ENCODE measurements around the gene RPH3AL.

Gene RPH3AL

GRCh38 chr17:337022-337420 lies 15.6 kb downstream of the RPH3AL start:
- in situ Hi-C loops (cut with MboI; ENCODE audit: low sequenced_read_pairs) = no loop called here

DNA sequence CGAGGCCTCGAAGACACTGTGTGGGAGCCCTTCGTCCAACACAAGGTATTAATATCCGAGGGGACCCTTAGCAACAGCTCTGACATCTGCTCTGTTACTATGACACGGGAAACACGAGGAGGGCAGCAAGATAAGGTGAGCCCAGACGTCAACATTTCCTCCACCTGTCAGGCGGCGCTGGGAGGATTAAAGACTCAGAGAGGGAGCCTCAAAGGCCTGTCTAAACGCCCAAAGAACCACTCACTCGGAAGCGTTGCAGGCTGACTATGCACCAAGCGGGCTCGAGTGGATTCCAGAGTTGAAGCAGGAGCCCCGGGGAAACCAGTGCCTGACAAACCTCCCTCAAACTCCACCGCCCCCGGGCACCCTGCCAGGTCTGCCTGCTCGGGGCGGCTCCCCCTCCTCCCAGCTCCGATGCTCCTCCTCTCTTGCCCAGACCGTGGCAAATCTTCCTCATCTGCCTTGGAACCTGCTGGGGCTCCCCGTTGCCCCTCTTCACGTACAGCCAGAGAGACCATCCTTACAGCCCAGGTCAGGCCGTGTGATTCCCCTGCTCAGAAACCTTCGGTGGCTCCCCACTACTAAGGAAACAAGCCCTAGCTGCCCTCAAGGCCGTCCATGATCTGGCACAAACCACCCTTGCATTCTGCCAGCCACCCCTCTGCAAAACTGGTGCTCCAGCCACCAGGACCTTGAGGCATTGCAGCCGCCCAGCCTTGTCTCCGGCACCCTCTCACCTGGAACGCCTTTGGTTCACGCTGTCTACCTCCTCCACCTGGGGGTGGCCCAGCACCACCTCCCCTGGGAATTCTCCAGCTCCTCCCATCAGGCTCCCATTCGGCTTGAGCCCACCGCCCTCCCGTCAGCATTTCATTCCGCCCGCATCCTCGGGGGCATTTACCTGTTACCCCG lies 16.2 kb downstream of the RPH3AL start:
- in situ Hi-C loops (cut with MboI; ENCODE audit: low sequenced_read_pairs) = no loop called here

- in situ Hi-C loops (cut with MboI; ENCODE audit: low sequenced_read_pairs) = no loop called here
Observed at GRCh38 chr17:335691-336090, 16.9 kb downstream of the RPH3AL start.

DNA sequence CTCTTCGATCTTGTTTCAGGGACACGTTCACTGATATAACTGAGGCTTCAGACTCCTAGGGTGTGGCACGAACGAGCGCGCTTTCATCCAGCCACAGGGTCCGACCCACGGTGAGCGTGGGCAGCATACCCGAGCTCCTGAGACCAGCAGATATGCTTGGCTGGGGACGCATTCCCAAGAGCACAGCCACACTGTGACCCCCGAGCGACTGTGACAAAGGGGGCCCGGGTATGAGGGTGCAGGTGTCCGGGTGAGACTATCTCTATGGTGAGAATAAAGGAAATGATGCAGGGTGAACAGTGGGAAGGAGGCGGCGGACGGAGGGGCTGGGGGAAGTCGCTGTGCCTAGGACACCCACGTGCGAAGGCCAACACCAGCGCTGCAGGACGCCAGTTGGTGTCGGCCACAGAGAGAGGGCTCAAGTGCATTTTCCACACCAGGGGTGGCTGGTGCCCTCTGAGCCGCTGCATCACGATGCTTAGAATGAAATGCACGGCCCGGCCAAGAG lies 17.6 kb downstream of the RPH3AL start:
- in situ Hi-C loops (cut with MboI; ENCODE audit: low sequenced_read_pairs) = no loop called here

DNA sequence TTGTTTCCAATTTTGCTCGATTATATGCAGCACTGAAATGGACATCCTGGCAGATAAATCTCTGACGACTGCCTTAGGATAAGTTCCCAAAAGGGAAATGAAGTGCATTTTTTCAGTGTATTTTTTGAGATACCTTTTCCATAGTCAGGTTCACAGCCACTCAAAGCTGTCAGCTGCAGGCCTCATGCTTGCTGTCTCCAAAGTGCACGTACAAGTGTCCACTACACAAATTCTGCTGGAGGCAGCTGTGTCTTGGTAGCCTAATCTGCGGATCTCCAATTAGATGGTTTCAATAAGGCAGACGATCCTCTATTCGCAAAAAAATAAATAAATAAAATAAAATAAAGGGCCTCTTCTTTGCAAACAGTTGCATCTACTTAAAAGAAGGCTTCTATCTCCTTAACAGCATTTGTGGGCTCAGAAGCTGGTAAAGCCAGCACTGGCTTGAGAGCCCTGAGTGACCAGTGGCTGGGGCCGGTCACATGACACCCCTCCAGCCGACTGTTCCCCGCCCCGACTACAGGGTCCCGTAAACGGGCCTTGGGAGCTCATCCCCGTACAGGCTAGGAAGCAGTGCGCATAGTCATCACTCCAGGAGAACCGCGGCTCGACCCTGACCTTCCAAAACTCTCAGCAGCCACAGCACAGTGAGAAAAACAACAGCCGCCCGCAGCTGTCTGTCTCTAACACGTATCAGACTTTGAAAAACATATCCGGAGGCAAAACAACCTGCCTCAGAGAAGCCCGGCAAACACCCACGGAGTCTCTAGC lies 18.8 kb downstream of the RPH3AL start:
- in situ Hi-C loops (cut with MboI; ENCODE audit: low sequenced_read_pairs) = no loop called here

DNA sequence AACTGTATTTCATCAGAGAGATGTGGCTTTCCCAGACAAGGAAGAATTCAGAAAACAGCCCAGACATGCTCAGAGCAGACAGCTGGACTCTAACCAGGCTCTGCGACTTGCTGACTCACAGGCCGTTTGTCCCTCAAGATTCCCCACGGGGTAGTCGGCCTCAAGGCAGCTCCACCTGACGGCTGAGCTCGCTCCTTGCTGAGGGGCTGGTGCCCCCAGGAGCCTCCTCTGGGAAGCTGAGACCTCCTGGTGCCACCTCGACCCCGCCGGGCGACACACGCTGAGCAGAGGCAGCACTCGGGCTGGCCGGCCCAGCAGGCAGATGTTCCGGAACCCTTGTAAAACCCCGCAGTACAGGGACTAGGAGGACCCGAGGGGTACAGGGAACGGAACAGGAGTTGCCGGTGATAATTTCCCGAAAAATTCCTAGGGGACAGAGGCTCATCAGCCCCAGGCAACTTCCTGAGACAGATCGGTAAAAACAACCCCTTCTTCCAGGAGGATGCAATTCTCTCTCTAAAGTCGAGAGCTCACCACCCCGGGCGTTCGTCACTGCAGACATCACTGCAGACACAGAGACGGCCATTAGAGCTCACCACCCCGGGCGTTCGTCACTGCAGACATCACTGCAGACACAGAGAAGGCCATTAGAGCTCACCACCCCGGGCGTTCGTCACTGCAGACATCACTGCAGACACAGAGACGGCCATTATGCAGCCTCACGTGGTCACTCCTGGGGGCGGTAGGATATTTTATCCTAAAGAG lies 19.9 kb downstream of the RPH3AL start:
- in situ Hi-C loops (cut with MboI; ENCODE audit: low sequenced_read_pairs) = no loop called here

GRCh38 chr17:332023-332422 lies 20.6 kb downstream of the RPH3AL start:
- in situ Hi-C loops (cut with MboI; ENCODE audit: low sequenced_read_pairs) = no loop called here

DNA sequence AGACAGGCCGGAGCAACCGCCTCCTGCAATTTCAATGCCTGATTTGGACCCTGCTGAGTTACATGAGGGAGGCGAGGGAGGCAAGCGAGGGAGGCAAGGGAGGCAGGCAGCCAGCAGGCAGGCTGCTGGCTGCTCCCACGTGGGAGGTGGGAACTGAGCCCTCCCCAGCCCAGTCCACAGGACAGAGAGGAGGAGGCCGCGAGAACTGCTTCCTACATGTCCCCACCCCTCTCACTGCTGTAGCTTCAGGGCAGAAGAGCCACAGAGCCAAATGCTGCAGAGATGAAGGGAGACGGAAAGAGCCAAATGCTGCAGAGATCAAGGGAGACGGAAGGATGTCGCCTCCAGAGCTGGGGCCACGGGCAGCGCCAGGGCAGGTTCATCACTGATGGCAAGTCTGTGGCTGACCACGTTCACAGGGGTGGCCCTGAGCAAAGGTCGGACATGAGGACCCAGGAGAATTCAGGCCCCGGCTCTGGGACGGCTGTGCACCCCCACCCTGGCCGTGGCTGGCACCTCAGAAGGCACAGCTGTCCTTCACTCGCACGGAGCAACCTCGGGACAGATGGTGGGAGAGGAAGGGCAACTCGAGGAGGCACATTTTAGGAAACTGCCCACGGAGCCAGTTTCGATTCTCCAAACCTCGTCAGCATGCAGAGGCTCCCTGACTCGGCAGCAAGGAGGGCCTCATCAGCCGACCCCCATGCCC lies 21.5 kb downstream of the RPH3AL start:
- in situ Hi-C loops (cut with MboI; ENCODE audit: low sequenced_read_pairs) = no loop called here

DNA sequence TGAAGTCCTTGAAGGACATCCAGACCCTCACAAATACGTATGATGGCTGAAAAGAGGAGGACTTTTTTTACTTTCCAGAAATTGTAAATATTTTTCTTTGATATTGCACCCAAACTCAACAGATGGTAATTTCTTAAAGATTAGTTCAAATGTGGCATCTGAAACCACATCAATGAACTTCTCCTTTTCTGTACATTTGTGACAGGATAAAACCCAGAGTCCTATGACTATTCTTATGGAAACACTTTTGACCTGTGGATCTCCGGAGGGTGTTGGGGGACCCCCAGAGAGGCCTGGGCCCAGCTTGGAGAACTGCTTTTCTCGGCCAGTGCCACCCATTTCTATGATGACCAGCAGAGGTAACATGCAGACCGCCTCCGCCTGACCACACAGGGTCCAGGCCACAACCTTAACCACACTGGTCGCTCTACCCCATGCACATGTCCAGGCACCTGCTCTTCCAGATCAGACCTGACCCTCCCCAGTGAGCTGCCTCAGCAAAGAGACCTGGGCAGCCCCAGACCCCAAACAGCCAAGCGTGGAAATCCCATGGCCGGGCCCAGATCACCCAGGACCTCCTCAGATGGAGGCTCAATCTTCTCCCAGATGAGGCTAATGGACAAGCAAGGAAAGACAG lies 22.7 kb downstream of the RPH3AL start:
- in situ Hi-C loops (cut with MboI; ENCODE audit: low sequenced_read_pairs) = no loop called here

DNA sequence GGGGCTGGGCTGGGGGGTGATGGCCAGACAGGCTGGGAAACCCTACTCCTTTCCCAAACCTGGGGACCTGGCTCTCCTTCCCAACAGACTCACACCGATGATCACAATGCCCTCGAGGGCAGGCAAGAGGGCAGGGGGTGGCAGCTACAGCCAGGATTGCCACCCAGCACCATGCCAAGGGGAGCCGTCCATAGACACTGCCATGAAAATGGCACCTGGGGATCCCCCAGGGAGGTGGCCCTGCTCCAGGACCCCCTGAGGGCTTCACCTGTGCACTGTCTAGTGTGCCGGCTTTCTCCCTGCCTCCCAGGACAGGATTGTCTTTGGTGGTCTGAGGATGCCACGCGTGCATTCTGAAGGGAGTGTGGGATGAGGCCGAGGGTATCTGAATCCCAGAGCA lies 24.6 kb downstream of the RPH3AL start:
- in situ Hi-C loops (cut with MboI; ENCODE audit: low sequenced_read_pairs) = no loop called here

DNA sequence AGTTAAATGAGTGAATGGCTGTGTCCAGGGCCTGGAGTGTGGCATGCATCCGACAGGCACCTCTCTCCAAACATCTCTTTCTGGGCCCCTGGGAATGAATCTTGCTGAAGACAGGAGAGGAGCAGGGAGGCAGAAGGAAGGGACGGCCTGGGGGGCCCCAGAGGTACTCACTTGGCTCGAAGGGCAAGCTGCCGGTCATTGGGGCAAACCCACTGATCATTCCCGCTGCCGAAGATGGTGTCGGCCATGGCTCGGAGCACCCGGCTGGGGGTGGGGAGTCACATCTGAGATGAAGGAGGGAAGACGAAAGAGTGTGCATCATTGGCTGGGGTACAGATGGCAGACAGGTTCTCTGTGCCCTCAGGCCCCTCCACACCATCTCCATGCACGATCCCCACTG lies 25.3 kb downstream of the RPH3AL start:
- in situ Hi-C loops (cut with MboI; ENCODE audit: low sequenced_read_pairs) = no loop called here

DNA sequence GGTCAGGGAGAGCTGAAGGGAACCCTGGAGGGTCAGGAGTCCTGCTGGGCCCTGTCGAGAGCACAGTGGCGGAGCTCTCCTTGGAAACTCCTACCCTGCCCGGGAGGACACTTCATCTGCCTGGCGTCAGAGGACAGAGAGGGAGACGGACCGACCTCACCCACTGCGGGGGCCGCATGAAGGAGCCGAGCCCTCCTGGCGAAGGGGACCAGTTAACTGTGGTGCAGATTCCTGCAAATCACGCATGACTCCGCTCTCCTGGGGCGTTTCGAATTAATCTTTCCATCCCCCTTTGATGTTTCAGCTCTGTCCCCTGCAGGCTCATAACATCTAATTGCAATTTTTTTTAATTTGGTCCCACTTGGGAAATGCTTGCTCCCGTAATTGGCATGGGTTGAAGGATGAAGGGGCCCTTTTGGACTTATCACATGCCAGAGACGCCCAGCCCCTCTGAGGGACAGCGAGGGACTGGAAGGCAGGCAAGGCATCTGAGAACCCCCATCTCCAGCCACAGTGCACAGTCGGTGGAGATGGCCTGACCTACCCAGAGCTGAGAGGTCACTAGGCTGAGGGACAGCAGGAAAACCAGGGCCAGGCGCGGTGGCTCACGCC lies 26.5 kb downstream of the RPH3AL start:
- in situ Hi-C loops (cut with MboI; ENCODE audit: low sequenced_read_pairs) = no loop called here

GRCh38 chr17:325270-326009 lies 27.2 kb downstream of the RPH3AL start:
- in situ Hi-C loops (cut with MboI; ENCODE audit: low sequenced_read_pairs) = no loop called here

GRCh38 chr17:323721-324571 lies 28.7 kb downstream of the RPH3AL start:
- in situ Hi-C loops (cut with MboI; ENCODE audit: low sequenced_read_pairs) = no loop called here

GRCh38 chr17:323181-323580 lies 29.4 kb downstream of the RPH3AL start:
- in situ Hi-C loops (cut with MboI; ENCODE audit: low sequenced_read_pairs) = no loop called here

DNA sequence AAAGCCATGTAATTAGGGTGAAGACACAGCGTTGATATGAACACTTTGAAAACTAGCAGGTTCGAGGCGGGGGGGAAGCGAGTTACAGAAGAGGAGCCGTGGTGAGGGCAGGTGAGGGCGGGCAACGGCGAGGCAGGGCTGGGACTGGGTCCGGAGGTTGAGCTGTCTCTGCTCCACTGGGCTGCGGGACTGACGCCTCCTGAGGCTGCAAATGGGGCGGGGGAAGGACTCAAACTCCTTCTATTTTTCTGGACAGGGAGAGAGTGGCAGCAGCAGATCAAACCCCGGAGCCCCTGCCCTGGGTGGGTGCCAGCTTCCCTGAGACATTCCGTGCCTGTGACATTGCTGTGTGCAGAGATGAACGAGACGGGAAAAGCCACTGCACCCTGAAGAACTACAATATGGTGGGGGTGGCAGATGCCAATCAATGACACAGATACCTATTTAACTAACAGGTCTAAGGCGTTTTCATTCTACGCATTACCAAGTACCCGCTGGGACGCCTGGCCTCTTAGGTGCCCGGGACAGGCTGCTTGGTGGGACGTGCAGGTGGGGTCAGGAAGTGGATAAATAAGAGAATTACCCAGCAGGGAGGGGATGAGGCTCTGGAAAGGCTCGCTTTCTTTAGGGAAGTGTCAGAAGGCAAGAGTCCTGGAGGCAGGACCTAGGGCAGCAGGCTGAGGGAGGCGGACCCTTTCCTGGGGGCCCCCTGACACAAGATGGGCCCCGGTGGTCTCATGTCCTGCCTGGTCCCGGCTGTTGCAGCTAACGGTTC lies 30.4 kb downstream of the RPH3AL start:
- in situ Hi-C loops (cut with MboI; ENCODE audit: low sequenced_read_pairs) = no loop called here

- in situ Hi-C loops (cut with MboI; ENCODE audit: low sequenced_read_pairs) = no loop called here
Observed at GRCh38 chr17:321386-321941, 31.1 kb downstream of the RPH3AL start.

All from hTERT RPE-1 (cell line).